GM19328 (cell line): ENCODE data around the gene LTA4H.
"Not testable (repeated sequence)": the region's sequence is repeated elsewhere in the genome, so short reads cannot be mapped to it uniquely, and the experiment has no call there.

Source experiments
- ATAC-seq: cut with Tn5 transposase; IDR thresholded peaks from one replicate; pipeline ENCODE4 v1.9.1; 2021; ENCODE audit warnings: mild to moderate bottlenecking, moderate library complexity; ENCODE audit not compliant: unreplicated experiment

Gene LTA4H

DNA sequence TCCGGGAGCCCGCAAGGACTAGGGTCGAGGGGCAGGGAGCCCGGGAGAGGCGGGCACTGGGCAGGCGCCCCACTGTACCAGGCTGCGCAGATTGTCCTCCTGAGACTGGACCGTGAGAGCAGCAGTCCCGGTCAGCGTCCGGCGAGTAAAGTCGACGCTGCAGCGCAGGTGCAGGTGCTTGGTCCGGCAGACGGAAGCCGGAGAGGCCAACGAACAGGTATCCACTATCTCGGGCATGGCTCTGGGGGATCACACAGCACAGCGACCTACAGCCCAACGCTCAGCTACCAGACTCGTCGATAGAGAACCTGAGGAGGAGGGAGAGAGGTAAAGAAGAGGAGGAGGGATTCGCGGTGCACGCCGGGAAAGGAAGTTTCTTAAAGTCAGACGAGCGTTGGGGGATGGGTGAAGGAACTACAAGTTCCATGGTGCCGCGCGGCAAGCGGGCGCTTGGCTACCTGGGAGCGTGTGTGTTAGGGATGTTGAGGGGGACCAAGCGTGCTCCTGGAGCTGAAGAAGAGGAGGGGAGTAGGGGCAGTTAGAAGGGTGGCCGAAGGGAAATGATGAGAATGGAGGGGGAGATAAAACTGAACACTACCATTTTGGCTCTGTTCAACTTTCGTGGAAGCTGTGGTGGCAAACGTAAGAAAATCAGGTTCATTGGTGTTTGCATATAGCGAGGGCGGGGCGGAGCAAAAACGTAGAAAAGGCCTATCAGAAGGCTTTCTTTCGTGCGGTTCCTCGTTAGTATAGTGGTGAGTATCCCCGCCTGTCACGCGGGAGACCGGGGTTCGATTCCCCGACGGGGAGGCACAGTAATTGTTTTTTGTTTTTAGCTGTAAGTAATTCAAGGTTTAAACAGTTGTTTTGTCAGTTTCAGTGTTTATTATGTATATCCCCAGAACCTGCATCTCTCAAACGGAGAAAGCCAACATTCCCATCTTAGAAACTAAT is at the start of gene LTA4H:
Gene LTA4H (minus strand): TSS at position 305 of the 954 bp plus-strand sequence. CDS start 68 bp downstream, at position 237.
- peak; percentile 90 for ATAC-seq

DNA sequence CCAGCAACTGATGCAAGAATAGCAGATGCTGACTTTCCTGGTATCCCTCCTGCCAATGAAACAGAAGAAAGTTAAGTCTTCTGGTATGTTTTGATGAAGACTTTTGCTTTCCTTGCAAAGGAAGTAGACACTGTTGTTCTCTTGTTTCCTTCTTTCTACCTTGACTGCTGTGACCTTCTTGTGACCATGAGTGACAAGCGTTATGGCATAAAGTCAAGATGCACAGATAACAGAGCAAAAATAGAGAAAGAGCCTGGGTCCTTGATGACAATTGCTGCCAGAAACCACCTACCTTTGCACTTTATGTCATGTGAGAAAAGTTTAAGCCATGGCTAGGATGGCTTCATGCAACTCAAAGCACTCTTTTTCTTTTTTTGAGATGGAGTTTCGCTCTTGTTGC is 49.2 kb upstream of the LTA4H start:
- ATAC-seq: no peak

DNA sequence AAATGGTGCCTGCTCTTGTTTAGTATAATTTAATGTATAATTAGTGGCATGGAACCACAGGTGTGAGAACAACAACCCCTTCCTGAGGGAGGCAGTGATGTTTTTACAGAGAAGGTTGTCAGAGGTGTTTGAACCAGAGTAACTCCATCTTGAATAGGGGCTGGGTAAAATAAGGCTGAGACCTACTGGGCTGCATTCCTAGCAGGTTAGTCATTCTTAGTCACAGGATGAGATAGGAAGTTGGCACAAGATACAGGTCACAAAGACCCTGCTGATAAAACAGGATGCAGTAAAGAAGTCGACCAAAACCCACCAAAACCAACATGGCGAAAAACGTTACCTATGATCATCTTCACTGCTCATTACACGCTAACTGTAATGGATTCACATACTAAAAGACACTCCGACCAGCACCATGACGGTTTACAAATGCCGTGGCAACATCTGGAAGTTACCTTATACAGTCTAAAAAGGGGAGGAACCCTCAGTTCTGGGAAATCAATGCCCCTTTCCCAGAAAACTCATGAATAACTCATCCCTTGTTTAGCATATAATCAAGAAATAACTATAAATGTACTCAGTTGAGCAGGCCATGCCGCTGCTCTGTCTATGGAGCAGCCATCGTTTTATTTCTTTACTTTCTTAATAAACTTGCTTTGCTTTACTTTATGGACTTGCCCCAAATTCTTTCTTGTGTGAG is 47.8 kb upstream of the LTA4H start:
- no peak for ATAC-seq

DNA sequence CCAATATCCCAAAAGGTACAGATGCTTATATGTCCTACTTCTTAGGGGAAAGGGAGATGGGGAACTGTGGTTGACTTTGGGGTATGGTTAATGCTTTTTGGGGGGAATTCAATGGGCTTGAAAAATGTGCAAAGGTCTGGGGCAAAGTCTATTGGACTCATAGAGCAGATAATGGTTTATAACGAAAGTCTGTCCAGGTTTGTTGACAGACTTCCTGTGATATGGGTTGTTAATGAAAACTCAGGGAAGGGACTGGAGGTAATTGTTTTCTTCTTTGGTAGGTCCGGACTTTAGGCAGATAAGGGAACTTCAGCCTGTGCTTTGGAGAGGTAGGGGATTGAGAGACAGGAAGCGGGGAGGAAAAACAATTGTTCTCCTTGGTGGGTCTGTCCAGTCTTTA is 46.2 kb upstream of the LTA4H start:
- no peak for ATAC-seq

DNA sequence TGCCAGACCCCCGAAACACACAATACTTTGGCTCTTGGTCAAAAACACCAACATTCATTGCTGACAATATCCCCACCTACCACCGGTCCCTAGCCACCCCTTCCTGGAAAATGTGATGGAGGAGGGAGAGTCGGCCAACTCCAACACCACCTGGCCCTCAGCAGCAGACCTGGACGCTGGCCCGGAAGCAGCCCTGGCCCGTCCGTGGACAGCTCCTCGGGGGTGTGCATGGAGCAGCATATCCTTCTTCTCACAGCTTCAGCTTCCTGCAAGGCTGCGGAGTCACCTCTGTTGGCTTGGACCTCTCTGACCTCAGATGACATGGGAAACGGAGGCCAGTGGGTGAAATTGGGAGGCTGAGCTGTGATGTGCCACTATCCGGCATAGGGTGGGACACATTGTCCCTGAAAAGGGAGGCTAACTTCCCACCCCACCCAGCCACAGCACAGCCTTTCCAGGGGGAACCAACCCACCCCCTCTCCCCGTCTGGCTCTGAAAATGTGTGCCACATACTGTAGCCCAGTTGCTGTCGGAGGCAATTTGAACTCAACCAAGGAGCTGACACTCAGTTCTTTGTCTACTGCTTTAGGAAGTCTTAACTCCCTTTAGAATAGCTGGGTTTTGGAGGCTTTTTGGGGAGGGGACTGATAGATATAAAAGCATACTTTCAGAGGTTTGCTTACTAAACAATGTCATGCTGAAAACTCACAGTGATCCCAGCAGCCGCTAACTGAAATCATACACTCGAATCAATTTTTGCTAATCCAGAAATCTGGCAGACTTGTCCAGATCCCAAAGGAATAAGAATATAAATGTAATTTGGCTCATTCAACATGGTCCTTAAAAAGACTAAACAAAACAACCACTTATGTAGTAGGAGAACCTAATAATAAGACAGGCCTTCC is 43.1 kb upstream of the LTA4H start:
- ATAC-seq: no peak

DNA sequence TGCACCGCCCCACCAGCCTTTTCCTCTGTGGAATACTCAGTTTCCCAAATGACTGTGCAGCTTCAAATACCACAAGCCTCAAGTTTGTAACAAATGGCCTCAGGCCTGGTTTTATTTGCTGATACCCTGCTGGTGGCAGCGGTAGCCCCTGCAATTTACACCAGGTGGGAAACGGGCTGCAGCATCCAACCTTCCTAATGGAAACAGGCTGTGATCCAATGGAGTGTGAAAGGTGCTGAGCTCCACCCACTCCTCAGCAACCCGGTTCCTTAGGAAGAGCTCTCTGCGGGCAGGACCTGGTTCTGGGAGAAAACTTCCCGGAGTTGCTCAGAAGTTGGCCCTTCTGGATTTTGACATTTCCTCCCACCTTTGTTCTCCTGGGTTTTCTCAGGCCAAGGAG is 41.7 kb upstream of the LTA4H start:
- ATAC-seq: no peak

DNA sequence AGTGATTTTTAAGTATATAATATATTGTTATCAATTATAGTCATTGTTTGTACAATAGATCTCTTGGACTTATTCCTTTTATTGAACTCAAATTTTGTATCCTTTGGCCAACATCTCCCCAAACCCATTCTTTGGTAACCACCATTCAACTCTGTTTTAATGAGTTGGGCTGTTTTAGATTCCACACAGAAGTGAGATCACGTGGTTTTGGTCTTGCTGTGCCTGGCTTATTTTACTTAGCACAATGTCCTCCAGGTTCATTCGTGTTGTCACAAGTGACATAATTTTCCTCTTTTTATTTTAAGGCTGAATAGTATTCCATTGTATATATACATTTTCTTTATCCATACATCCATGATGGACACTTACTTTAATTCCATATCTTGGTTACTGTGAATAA is 40.2 kb upstream of the LTA4H start:
- ATAC-seq: no peak

DNA sequence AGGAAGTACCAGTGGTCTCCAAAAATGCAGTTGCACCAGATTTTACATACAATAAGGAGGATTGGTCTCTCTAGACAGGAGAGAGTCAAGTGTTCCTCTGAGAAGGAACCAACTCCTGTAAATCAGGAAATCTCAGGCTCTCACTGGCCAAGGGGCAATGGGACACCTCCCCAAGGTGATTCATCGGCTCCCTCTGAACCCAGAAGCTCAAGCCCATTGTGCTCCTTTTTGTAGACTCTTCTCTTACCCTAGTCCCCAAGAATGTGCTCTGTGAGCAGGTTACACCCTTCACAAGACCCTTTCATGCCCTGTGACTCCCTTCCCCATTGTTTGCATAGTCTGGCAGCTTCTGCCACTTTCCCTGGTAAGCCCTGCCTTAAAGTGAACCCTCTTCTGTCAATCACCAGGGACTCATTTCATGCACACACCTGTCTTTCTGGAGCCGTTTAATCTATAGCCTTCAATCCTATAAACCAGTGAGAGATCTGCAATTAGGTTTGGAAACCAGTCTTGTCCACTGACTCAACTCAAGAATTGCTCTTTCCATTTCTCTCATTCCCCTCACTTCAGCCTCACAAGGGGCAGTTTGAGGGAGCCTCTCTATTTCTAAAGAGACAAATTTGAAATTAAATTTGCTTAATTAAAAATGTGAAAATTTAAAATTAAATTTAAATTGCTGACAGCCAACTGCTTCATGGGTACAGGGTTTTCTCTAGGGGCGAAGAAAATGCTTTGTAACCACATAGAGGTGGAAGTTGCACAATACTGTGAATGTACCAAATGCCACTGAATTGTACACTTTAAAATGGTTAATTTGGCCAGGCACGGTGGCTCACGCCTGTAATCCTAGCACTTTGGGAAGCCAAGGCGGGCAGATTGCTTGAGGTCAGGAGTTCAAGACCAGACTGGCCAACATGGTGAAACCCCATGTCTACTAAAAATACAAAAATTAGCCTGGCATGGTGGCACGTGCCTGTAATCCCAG is 38.3 kb upstream of the LTA4H start:
- ATAC-seq: no peak

DNA sequence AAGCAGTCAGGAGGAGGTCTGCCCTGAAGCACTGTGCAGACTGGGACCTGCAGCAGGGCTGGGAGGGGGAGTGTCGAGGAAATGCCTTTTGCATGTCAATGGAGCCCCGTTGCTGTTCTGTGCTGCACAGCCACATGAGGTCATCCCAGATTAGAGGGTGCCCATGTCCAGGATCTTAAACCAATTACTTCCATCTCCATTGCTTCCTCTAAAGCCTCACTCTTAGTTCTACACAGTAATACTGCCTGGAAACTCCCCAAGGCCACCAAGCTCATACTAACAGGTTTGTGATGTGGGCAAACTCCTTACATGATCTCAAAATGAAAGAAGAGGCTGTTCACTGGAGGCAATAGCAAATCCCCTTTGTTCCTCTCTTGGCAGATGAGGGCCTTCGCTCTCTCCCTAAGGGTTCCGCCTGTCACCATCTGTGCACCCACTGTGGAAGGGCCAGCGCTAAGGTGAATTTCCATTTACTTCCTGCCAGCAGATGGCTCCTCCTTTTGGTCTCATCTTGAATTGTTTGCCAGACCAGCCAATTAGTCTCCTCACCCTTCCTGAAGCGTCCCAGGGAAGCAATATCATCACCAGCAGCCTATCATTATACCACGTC is 35.4 kb upstream of the LTA4H start:
- ATAC-seq: no peak

DNA sequence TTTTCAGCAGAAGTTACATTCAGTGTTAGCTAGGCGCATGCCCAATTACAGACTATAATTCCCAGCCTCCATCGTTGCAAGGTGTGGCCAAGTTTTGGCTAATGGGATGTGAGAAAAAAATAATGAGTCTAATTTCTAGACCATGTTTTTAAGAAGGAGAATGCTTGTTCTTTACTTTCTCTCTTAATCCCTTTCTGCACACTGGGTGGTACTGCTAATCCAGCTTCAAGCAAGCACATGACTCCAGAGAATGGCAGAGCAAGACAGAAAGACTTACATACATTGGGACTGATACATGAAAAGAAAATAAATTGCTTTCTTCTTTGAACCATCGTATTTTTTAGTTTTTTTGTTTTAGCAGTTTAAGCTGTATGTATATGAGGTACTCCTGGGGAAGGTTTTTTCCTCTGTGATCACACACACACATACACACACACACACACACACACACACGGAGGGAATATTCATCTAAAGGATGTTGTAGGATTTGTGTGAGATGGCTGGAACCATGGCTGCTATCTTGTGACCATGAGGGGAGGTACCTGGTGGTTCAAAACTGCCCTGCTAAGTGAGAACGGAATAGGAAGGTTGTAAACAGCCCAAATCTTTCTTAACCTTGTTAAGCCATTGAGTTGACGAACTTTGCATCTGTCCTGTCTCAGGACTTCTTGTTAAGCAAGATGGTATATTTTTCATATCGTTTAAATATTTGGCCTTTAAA is 34.3 kb upstream of the LTA4H start:
- ATAC-seq: no peak

DNA sequence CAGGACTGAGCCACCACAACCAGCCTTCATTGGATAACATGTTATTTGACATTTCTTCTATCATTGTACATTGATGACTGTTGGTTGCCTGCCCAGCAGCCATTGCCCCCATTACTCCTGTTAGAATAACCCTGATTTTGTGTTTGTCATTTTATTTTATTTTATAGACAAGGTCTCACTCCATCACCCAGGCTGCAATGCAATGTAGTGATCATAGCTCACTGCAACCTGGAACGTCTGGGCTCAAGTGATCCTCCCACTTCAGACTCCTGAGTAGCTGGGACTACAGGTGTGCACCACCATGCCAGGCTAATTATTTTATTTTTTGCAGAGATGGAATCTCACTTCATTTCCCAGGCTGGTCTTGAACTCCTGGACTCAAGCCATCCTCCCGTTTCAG is 33.2 kb upstream of the LTA4H start:
- no peak for ATAC-seq

DNA sequence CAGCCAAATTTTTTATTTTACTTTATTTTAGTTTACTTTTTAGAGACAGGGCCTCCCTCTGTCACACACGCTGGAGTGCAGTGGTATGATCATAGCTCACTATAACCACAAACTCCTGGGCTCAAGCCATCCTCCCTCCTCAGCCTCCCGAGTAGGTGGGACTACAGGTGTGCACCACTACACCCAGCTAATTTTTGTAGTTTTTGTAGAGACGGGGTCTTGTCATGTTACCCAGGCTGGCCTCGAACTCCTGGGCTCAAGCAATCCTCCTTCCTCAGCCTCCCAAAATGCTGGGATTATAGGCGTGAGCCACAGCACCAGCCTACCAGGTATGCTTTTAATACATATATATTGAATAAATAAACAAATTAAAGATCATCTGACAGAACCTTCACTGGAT is 32.7 kb upstream of the LTA4H start:
- ATAC-seq: no peak

DNA sequence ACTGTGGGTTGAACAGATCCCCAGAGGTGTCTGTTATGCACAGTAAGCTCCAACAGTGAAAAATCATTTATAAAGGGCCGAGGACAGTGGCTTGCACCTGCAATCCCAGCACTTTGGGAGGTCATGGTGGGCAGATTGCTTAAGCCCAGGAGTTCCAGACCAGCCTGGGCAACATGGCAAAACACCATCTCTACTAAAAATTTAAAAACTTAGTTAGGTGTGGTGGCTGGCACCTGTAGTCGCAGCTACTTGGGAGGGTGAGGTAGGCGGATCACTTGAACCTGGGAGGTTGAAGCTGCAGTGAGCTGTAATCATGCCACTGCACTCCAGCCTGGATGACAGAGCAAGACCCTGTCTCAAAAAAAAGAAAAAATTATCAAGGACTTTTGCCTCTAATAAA is 30.4 kb upstream of the LTA4H start:
- ATAC-seq: not testable (repeated sequence)

DNA sequence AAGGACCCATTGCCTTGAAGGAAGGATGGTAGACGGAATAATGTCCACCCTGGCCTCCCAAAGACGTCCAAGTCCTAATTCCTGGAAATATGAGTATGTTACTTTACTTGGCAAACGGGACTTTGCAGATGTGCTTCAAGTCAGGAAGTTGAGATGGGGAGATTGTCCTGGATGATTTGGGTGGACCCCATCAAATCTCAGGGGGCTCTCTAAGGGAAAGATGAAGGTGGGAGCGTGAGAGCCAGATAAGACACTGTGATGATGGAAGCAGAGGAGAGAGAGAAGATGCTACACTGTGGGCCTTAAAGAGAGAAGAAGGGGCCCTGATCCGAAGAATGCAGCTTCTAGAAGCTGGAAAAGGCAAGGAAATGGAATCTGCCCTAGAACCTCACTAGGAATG is 29.6 kb upstream of the LTA4H start:
- ATAC-seq: no peak

DNA sequence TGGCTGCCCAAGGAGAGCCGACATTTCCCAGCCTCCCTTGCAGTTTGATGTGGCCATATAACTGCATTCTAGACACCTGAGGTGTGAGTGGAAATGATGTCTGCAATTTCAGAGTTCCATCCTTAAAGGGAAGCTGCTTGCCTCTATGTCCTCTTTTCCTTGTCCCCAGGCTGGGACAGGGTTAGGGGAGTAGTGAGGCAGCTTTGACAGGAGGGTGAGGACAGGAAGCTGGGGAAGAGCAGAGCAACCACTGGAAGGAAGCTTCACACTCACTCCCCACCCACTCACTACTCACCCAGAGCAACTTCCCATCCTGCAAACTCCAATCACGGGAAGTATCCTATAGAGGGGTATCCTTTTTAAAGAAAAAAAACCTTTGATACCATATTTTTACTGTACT is 28.9 kb upstream of the LTA4H start:
- no peak for ATAC-seq

DNA sequence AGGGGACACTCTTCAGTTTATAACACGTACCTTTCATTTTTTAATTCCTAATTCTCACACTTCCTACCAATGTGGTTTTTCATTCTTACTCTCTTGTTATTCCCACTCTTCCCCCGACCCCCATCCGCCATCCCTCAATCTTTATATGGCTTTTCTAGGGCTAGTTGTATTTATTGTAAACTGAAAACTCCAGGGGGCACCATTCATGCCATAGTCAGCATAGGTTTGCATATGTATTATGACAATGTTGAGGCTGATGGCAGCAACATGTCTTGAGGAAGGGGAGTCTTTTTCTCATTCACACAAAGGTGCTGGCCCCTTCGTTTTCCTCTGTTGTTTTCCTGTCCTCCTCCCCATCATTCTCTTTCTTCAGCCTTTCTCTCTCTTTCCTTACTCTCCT is 27.7 kb upstream of the LTA4H start:
- ATAC-seq: no peak

DNA sequence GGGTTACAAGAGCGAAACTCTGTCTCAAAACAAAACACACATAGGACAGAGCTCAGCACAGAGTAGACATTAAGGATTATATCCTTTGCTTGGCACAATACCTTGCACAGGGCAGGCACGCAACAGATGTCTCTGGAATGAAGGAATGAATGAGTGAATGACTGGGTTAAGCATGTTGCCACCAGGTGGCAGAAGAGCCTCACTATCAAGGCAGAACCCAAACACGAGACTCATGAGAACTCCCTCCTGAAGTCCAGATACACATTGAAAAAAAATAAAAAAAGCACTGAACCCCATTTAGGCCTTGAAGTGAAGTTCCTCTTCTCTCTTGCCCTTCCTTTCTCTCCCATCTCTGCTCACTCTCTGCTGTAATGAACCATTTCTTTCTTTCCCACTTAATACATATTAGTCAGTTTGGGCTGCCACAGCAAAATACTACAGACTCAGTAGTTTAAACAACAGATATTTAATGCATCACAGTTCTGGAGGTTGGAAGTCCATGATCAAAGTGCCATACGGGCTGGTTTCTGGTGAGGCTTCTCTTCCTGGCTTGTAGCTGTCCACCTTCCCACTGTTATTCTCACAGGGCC is 26.6 kb upstream of the LTA4H start:
- peak; percentile 78 for ATAC-seq

DNA sequence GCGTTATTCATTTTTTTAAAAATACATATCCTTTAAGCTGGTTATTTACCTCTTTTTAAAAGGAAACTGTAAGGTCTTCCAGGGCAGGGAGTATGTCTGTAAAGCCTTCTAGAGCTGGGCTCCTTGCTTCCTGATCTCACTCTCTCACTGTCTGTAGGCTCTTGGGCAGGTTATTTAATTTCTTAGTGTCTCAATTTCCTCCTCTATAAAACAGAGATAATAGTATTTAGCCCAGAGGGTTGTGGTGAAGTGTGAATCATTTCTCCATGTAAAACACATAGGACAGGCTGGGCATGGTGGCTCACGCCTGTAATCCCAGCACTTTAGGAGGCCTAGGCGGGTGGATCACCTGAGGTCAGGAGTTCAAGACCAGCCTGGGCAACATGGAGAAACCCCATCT is 25.9 kb upstream of the LTA4H start:
- ATAC-seq: no peak

DNA sequence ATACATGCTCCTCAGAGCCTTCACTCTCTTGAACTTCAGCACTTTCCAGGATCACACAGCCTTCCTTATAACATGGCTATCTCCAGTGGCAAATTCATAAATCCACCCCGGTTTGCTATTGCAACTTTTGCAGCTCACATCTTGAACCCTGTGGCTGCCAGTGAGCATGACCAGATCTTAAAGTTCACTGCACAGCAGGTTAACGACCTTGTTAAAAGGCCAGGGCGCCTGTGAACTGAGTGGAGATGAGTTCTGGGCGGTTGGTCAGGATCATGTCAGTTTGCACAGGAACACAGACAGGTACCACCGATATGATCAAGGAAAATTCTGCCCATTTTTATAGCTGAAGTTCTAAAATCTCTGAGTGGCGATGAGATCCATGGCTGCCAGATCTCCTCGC is 24.7 kb upstream of the LTA4H start:
- ATAC-seq: no peak
